Transverse colon (tissue), 4 donors: ENCODE measurements around the gene MTRF1L. TPM values are rescaled to one million over a fixed set of nuclear protein-coding genes. Genes with fewer than 3 reads are reported as not detected.

Experiments used
- DNase-seq: peaks from one replicate; pipeline ENCODE4 v3.0.0-alpha.2; 2019
- H3K27ac ChIP-seq, 4 donors: fragments of 200-600 bp; sonication (generic); 2 replicates each; pipeline ENCODE4 v1.5.1; 2016 to 2018; ENCODE audit warnings: inconsistent platforms in 4 of 4
- H3K27me3 ChIP-seq: fragments of 200-600 bp; sonication (generic); 2 replicates; pipeline ENCODE4 v1.5.1; 2017; ENCODE audit warnings: inconsistent platforms
- H3K36me3 ChIP-seq, 4 donors: fragments of 200-600 bp; sonication (generic); 2 replicates each; pipeline ENCODE4 v1.5.1; 2017 to 2019; ENCODE audit warnings: inconsistent platforms in 4 of 4
- H3K4me1 ChIP-seq, 4 donors: fragments of 200-600 bp; sonication (generic); 2 replicates each; pipeline ENCODE4 v1.5.1; 2017 to 2020; ENCODE audit warnings: inconsistent platforms in 4 of 4
- H3K4me3 ChIP-seq, 4 donors: fragments of 200-600 bp; sonication (generic); 1 replicate in 1 of 4; 2 replicates in 3 of 4; pipeline versions ENCODE4 v1.5.1 to v1.6.1; 2017 to 2019; ENCODE audit warnings: inconsistent platforms in 4 of 4
- H3K9me3 ChIP-seq, 2 donors: fragments of 200-600 bp; sonication (generic); 2 replicates each; pipeline ENCODE4 v1.5.1; 2017 to 2019; ENCODE audit warnings: inconsistent platforms in 2 of 2
- CTCF ChIP-seq, 5 experiments: fragments of 200-600 bp in 3 of 5; fragments of 450-650 bp in 2 of 5; sonication (generic) in 3 of 5; IDR thresholded peaks; 1 replicate in 2 of 5; 2 replicates in 3 of 5; pipeline ENCODE4 v1.5.1; 2016 to 2017; ENCODE audit warnings: antibody characterized with exemption in 5 of 5, inconsistent platforms in 3 of 5, mild to moderate bottlenecking in 2 of 5, moderate library complexity in 1 of 5
- EP300 ChIP-seq: sonication (generic); formaldehyde crosslinking; IDR thresholded peaks from one replicate; pipeline ENCODE4 v1.6.1; 2017; ENCODE audit warnings: antibody characterized with exemption, low read depth
- POLR2A ChIP-seq: fragments of 450-650 bp; IDR thresholded peaks from one replicate; pipeline ENCODE4 v1.6.1; 2016; ENCODE audit warnings: antibody characterized with exemption, mild to moderate bottlenecking, moderate library complexity
- POLR2AphosphoS5 ChIP-seq, 3 donors: sonication (generic); formaldehyde crosslinking; IDR thresholded peaks; one replicate each; pipeline ENCODE4 v1.6.1; 2016; ENCODE audit warnings: antibody characterized with exemption in 3 of 3
- WGBS, 2 donors: methylation state at CpG; one replicate each; pipeline ENCODE4 v1.1.5; 2018; ENCODE audit warnings: low coverage in 1 of 2; 5-methylcytosine and 5-hydroxymethylcytosine counted together
- in situ Hi-C, 4 donors: fragments of 200-750 bp; cut with MboI; loops; one replicate each; pipeline versions ENCODE4 v1.15.0 to v1.15.1; 2017; ENCODE audit warnings: low sequenced_read_pairs in 3 of 4, low pct_ligation_motif_present in 1 of 4, low pct_unique_long_range_greater_than_20kb in 1 of 4
- intact Hi-C: fragments of 100-400 bp; cut with DNase I; formaldehyde crosslinking; loops from one replicate; pipeline ENCODE4 v1.15.1; 2023; ENCODE audit warnings: low total_unique reads
- total RNA-seq, 4 donors: library from RNA; depleted of rRNA; stranded (reverse); fragments of >200 nt; gene quantifications; one replicate each; pipeline ENCODE4 v1.1.0, GENCODE V29; 2016

The MTRF1L gene
- total RNA-seq, 4 donors from 2014 or later = 3.6 to 17.1 (median 15.9) TPM

- Histone ChIP-seq H3K9me3 (no peaks in the 10 kb centered on the region), H3K4me3 (no peak overlapping the region), H3K4me1 (peaks cover 0 to 18% (median 0%) of the 10 kb centered on the region in 4 donors), H3K27me3 (no peaks in the 10 kb centered on the region), H3K27ac (no peak overlapping the region), H3K36me3 (no peaks in the 10 kb centered on the region)
- intact Hi-C loops (no loop called here), in situ Hi-C loops (loop anchor here in 3 of 4 donors (25.0 kb wide), 2 partner anchors 442 to 467 kb away; no protein-coding TSS in a partner anchor)
- DNase-seq = no peak
- no peak for TF ChIP-seq POLR2AphosphoS5 (IDR thresholded peaks at IDR 0.05)
- TF ChIP-seq POLR2A = no peak
- TF ChIP-seq EP300 = no peak
- no peak for TF ChIP-seq CTCF (IDR thresholded peaks at IDR 0.05)
These were observed 42.8 kb upstream of the MTRF1L start for GRCh38 chr6:153045271-153045670.

- H3K4me1 ChIP-seq = peaks cover 0 to 18% (median 0%) of the 10 kb centered on the region in 4 donors
- in situ Hi-C loops (loop anchor here in 3 of 4 donors (25.0 kb wide), 2 partner anchors 443 to 468 kb away; no protein-coding TSS in a partner anchor), intact Hi-C loops (no loop called here)
- peak overlapping the region in 2 of 4 donors; percentile 8 to 57 for H3K27ac ChIP-seq
- TF ChIP-seq EP300 (no peak), CTCF (IDR thresholded peaks at IDR 0.05) (no peak), POLR2A (no peak), POLR2AphosphoS5 (IDR thresholded peaks at IDR 0.05) (no peak)
- H3K4me3 ChIP-seq = no peak overlapping the region
- no peaks in the 10 kb centered on the region for H3K9me3 ChIP-seq
- 40 to 49% methylated on average over 4 of the region's 4 CpGs for WGBS, 2 donors
- H3K36me3 ChIP-seq = no peaks in the 10 kb centered on the region
- H3K27me3 ChIP-seq = no peaks in the 10 kb centered on the region
- no peak for DNase-seq
These were observed 41.8 kb upstream of the MTRF1L start for GRCh38 chr6:153044295-153044694.

- Histone ChIP-seq H3K36me3 (no peaks in the 10 kb centered on the region), H3K27ac (peak overlapping the region; percentile 8 to 57 (median 42)), H3K4me3 (no peak overlapping the region), H3K9me3 (no peaks in the 10 kb centered on the region), H3K4me1 (peaks cover 0 to 18% (median 0%) of the 10 kb centered on the region in 4 donors), H3K27me3 (no peaks in the 10 kb centered on the region)
- intact Hi-C loops = no loop called here
- DNase-seq = peak; percentile 66
- in situ Hi-C loops = loop anchor here in 3 of 4 donors (25.0 kb wide), 2 partner anchors 444 to 469 kb away; no protein-coding TSS in a partner anchor
- 47 to 52% methylated on average over 3 of the region's 3 CpGs for WGBS, 2 donors
- TF ChIP-seq EP300 = no peak
- TF ChIP-seq CTCF (IDR thresholded peaks at IDR 0.05) = no peak
- TF ChIP-seq POLR2A = no peak
- TF ChIP-seq POLR2AphosphoS5 (IDR thresholded peaks at IDR 0.05) = no peak
These were observed 41.2 kb upstream of the MTRF1L start for GRCh38 chr6:153043719-153044118.

GRCh38 chr6:153038378-153039057 lies 36.0 kb upstream of the MTRF1L start:
- Histone ChIP-seq H3K27ac (no peak overlapping the region), H3K4me3 (no peak overlapping the region), H3K36me3 (no peaks in the 10 kb centered on the region), H3K9me3 (no peaks in the 10 kb centered on the region), H3K4me1 (peaks cover 0 to 1% (median 0%) of the 10 kb centered on the region in 4 donors), H3K27me3 (no peaks in the 10 kb centered on the region)
- intact Hi-C loops = no loop called here
- in situ Hi-C loops = loop anchor here in 3 of 4 donors (25.0 kb wide), 2 partner anchors 449 to 474 kb away; no protein-coding TSS in a partner anchor
- no peak for DNase-seq
- WGBS, 2 donors = 66 to 74% methylated on average over 2 to 4 of the region's 4 CpGs
- TF ChIP-seq EP300 (no peak), POLR2A (no peak), CTCF (IDR thresholded peaks at IDR 0.05) (no peak), POLR2AphosphoS5 (IDR thresholded peaks at IDR 0.05) (no peak)
